Stimulated activated naive CD8-positive, alpha-beta T cell treated with anti-CD3 and anti-CD28 coated beads, Interleukin-15, Interleukin-2, amounts not matched to agents 100 ng/mL and 50 ng/mL, for 24 hours (primary cell): ENCODE data around the gene CTNNA2.

ENCODE experiments used
- H3K27ac Mint-ChIP-seq: one replicate; pipeline ENCODE4 v1.8.0; 2021; ENCODE audit warnings: mild to moderate bottlenecking, mixed read lengths
- H3K27me3 Mint-ChIP-seq: one replicate; pipeline ENCODE4 v1.8.0; 2021; ENCODE audit warnings: mixed read lengths
- H3K36me3 Mint-ChIP-seq: one replicate; pipeline ENCODE4 v1.8.0; 2021; ENCODE audit warnings: low read depth, mixed read lengths
- H3K4me1 Mint-ChIP-seq: one replicate; pipeline ENCODE4 v1.8.0; 2021; ENCODE audit warnings: low read depth, mixed read lengths
- H3K4me3 Mint-ChIP-seq: one replicate; pipeline ENCODE4 v1.8.0; 2021; ENCODE audit warnings: mild to moderate bottlenecking, mixed read lengths
- H3K9me3 Mint-ChIP-seq: one replicate; pipeline ENCODE4 v1.8.0; 2021; ENCODE audit warnings: mixed read lengths

The CTNNA2 gene

DNA sequence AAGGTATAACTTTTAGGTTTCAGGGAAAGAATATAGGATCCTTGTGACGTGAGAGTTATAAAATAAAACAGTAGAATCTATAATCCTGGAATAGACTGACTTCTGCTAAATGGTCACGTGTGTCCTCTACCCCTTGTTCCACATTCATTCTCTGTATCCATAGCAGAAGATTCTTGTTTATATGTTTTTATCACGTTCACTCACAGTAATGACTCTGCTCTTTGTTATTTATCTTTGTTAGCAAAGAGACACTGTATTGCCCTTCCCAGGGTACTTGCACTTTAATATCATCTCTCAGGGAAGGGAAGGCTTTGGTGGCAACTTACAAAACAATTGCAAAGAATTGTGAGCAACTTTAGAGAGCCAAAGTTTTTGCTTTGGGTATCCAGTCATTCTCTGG lies 997.9 kb downstream of the CTNNA2 start:
- Mint-ChIP-seq H3K4me1 (no peaks in the 10 kb centered on the region), H3K27me3 (no peaks in the 10 kb centered on the region), H3K27ac (no peak overlapping the region), H3K4me3 (no peak overlapping the region), H3K9me3 (peaks cover 17% of the 10 kb centered on the region), H3K36me3 (no peaks in the 10 kb centered on the region)

- Mint-ChIP-seq H3K9me3 (peaks cover 10% of the 10 kb centered on the region), H3K36me3 (no peaks in the 10 kb centered on the region), H3K4me1 (no peaks in the 10 kb centered on the region), H3K27ac (no peak overlapping the region), H3K4me3 (no peak overlapping the region), H3K27me3 (no peaks in the 10 kb centered on the region)
Observed at GRCh38 chr2:80515964-80516363, 1003.1 kb downstream of the CTNNA2 start.

- Mint-ChIP-seq H3K27ac (no peak overlapping the region), H3K27me3 (no peaks in the 10 kb centered on the region), H3K36me3 (no peaks in the 10 kb centered on the region), H3K4me3 (no peak overlapping the region), H3K4me1 (no peaks in the 10 kb centered on the region), H3K9me3 (peaks cover 10% of the 10 kb centered on the region)
Observed at GRCh38 chr2:80517316-80517715, 1004.5 kb downstream of the CTNNA2 start.

GRCh38 chr2:80519121-80519643 lies 1006.3 kb downstream of the CTNNA2 start:
- no peaks in the 10 kb centered on the region for H3K27me3 Mint-ChIP-seq
- H3K4me3 Mint-ChIP-seq: no peak overlapping the region
- no peak overlapping the region for H3K27ac Mint-ChIP-seq
- H3K4me1 Mint-ChIP-seq: no peaks in the 10 kb centered on the region
- H3K36me3 Mint-ChIP-seq: no peaks in the 10 kb centered on the region
- peaks cover 4% of the 10 kb centered on the region for H3K9me3 Mint-ChIP-seq

- H3K27ac Mint-ChIP-seq: no peak overlapping the region
Observed at GRCh38 chr2:80519699-80520291, 1006.9 kb downstream of the CTNNA2 start.

GRCh38 chr2:80525152-80525551 lies 1012.3 kb downstream of the CTNNA2 start:
- Mint-ChIP-seq H3K4me3 (no peak overlapping the region), H3K27ac (no peak overlapping the region), H3K4me1 (no peaks in the 10 kb centered on the region), H3K36me3 (no peaks in the 10 kb centered on the region), H3K9me3 (peaks cover 4% of the 10 kb centered on the region), H3K27me3 (no peaks in the 10 kb centered on the region)

More at GRCh38 chr2:80519699-80520291, 1006.9 kb downstream of the CTNNA2 start:
- Mint-ChIP-seq H3K9me3 (peaks cover 4% of the 10 kb centered on the region), H3K27me3 (no peaks in the 10 kb centered on the region), H3K4me1 (no peaks in the 10 kb centered on the region), H3K36me3 (no peaks in the 10 kb centered on the region), H3K4me3 (no peak overlapping the region)

GRCh38 chr2:80527119-80527518 lies 1014.3 kb downstream of the CTNNA2 start:
- H3K9me3 Mint-ChIP-seq: peaks cover 12% of the 10 kb centered on the region
- no peak overlapping the region for H3K4me3 Mint-ChIP-seq
- no peaks in the 10 kb centered on the region for H3K4me1 Mint-ChIP-seq
- H3K27me3 Mint-ChIP-seq: no peaks in the 10 kb centered on the region
- H3K36me3 Mint-ChIP-seq: no peaks in the 10 kb centered on the region
- H3K27ac Mint-ChIP-seq: no peak overlapping the region

DNA sequence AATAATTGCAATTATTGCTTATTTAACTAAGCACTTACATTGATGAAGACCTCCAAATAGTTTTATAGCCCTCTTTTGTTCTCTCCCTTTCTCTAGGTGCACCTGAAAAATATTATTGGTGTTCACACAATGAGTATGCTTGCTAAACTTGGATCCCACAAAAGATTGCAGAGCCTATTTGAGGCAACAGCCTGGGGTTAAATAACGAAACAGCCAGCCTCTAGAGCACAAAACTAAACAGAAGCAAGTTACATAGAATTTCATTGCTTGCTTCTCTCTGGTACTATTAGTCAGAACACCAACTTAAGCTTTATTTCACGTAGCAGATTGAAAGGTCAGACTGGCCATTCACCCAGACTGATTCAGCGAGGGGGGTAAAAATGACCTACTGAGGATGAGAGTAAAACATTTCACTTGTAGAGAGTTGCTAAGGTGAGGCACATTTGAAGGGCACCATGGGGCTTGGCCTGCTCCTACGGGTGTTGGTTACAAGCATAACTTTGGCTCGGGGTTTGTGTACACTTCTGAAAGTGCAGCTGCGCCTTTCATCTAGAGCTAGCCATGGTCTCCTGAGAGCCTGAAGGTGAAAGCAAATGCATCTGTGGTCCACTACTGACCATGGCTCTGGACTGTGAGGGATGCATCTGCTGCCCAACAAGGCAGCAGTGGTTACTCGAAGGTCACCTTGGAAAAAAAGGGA lies 1016.8 kb downstream of the CTNNA2 start:
- Mint-ChIP-seq H3K36me3 (no peaks in the 10 kb centered on the region), H3K27me3 (no peaks in the 10 kb centered on the region), H3K27ac (no peak overlapping the region), H3K4me3 (no peak overlapping the region), H3K4me1 (no peaks in the 10 kb centered on the region), H3K9me3 (peaks cover 12% of the 10 kb centered on the region)

DNA sequence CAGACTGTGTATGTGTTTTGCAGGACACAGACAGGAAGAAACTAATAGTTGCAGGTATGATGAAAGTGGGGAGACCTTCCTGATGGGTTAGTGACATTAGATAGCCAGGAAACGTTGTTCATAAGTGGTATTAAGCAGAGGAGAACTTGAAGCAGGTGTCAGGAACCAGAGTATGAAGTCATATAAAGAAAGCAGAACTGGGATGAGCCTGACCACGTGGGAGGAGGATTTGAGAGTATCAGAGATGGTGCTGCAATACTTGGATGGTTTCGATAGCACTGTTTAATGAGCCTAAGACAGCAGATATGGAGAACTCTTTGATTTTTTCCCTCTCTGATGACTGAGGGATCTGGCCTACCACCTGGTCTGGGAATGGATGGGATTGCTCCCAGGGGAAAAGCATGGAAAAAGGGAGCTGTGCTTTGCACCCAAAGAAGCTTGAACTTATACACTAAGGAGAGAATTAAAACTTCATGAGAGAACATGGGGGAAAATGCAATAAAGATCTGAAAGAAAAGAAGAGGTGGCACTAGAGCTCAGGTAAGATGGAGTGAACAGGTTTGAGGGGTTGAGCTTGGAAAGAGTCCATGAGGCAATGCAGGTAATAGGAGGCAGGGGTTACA lies 1017.7 kb downstream of the CTNNA2 start:
- H3K27me3 Mint-ChIP-seq: no peaks in the 10 kb centered on the region
- no peaks in the 10 kb centered on the region for H3K36me3 Mint-ChIP-seq
- no peaks in the 10 kb centered on the region for H3K4me1 Mint-ChIP-seq
- H3K4me3 Mint-ChIP-seq: no peak overlapping the region
- H3K27ac Mint-ChIP-seq: no peak overlapping the region
- H3K9me3 Mint-ChIP-seq: peaks cover 9% of the 10 kb centered on the region

DNA sequence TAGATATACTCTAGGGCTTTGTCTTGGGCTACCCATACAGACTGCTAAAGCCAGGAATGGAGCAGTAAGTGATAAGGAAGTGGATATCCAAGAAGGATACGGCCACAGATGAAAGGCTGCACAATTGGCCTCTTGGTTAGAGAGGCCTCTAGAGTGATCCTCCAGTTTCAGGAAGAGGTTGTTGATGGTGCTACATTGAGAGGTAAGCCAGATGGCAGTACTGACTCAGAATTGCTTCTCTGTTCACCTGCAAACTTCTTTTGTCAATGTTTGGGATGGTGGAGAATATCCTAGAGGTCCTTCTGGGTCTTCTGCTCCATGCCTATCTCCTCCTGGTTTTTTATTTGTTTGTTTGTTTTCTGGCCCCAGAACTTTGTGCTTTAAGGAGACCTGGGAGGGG lies 1018.5 kb downstream of the CTNNA2 start:
- no peak overlapping the region for H3K27ac Mint-ChIP-seq
- no peaks in the 10 kb centered on the region for H3K36me3 Mint-ChIP-seq
- no peaks in the 10 kb centered on the region for H3K4me1 Mint-ChIP-seq
- H3K9me3 Mint-ChIP-seq: peaks cover 7% of the 10 kb centered on the region
- no peaks in the 10 kb centered on the region for H3K27me3 Mint-ChIP-seq
- no peak overlapping the region for H3K4me3 Mint-ChIP-seq

- no peaks in the 10 kb centered on the region for H3K27me3 Mint-ChIP-seq
- peaks cover 12% of the 10 kb centered on the region for H3K9me3 Mint-ChIP-seq
- H3K4me3 Mint-ChIP-seq: no peak overlapping the region
- H3K4me1 Mint-ChIP-seq: no peaks in the 10 kb centered on the region
- no peaks in the 10 kb centered on the region for H3K36me3 Mint-ChIP-seq
- H3K27ac Mint-ChIP-seq: no peak overlapping the region
Observed at GRCh38 chr2:80545420-80546210, 1032.8 kb downstream of the CTNNA2 start.

DNA sequence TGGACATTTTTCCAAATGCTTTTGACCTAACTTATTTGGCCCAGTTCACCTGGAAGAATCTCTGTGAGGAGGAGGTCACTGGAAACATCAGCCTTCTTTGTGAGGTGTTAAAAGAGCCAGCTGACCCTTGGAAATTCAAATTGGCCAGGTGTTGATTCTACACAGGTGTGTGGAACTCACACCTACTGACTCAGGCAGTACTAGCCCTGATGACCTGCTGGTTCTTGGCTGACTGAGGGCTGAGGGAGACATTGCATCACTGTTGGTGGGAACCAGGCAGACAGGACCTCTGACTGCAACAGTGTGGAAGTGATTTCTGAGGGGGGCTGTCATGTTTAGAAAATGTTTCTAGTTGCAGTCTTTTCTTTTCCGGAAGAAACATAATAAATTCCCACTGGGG lies 1033.9 kb downstream of the CTNNA2 start:
- H3K36me3 Mint-ChIP-seq: no peaks in the 10 kb centered on the region
- H3K27ac Mint-ChIP-seq: no peak overlapping the region
- H3K9me3 Mint-ChIP-seq: peaks cover 17% of the 10 kb centered on the region
- H3K27me3 Mint-ChIP-seq: no peaks in the 10 kb centered on the region
- no peaks in the 10 kb centered on the region for H3K4me1 Mint-ChIP-seq
- H3K4me3 Mint-ChIP-seq: no peak overlapping the region

- no peak overlapping the region for H3K4me3 Mint-ChIP-seq
- H3K27ac Mint-ChIP-seq: no peak overlapping the region
- H3K4me1 Mint-ChIP-seq: no peaks in the 10 kb centered on the region
- peaks cover 21% of the 10 kb centered on the region for H3K9me3 Mint-ChIP-seq
- no peaks in the 10 kb centered on the region for H3K36me3 Mint-ChIP-seq
- no peaks in the 10 kb centered on the region for H3K27me3 Mint-ChIP-seq
Observed at GRCh38 chr2:80547344-80547743, 1034.5 kb downstream of the CTNNA2 start.

GRCh38 chr2:80548469-80548868 lies 1035.6 kb downstream of the CTNNA2 start:
- no peak overlapping the region for H3K4me3 Mint-ChIP-seq
- peaks cover 21% of the 10 kb centered on the region for H3K9me3 Mint-ChIP-seq
- no peak overlapping the region for H3K27ac Mint-ChIP-seq
- no peaks in the 10 kb centered on the region for H3K36me3 Mint-ChIP-seq
- H3K4me1 Mint-ChIP-seq: no peaks in the 10 kb centered on the region
- H3K27me3 Mint-ChIP-seq: no peaks in the 10 kb centered on the region

GRCh38 chr2:80549901-80550300 lies 1037.0 kb downstream of the CTNNA2 start:
- no peaks in the 10 kb centered on the region for H3K27me3 Mint-ChIP-seq
- H3K4me1 Mint-ChIP-seq: no peaks in the 10 kb centered on the region
- H3K9me3 Mint-ChIP-seq: peaks cover 21% of the 10 kb centered on the region
- no peak overlapping the region for H3K4me3 Mint-ChIP-seq
- H3K36me3 Mint-ChIP-seq: no peaks in the 10 kb centered on the region
- H3K27ac Mint-ChIP-seq: no peak overlapping the region
